Esophagus squamous epithelium (tissue), 5 donors: ENCODE data around the gene VWA5B2. TPM values are rescaled to one million over a fixed set of nuclear protein-coding genes. Genes with fewer than 3 reads are reported as not detected.
A peak's percentile ranks its signal among the peaks of the same experiment; 100 is the strongest.

Source experiments
- DNase-seq: peaks from one replicate; lab custom pipeline; 2025; lab: John Stamatoyannopoulos, UW
- H3K27ac ChIP-seq, 4 donors: fragments of 200-600 bp; sonication (generic); one replicate each; pipeline ENCODE4 v1.5.1; 2016 to 2019; ENCODE audit warnings: mild to moderate bottlenecking in 1 of 4
- H3K27me3 ChIP-seq, 4 donors: fragments of 200-600 bp; sonication (generic); 1 replicate in 3 of 4; 2 replicates in 1 of 4; pipeline versions ENCODE4 v1.5.1 to v1.6.0; 2017 to 2021; ENCODE audit warnings: antibody characterized with exemption in 1 of 4
- H3K36me3 ChIP-seq, 3 donors: fragments of 200-600 bp; sonication (generic); one replicate each; pipeline ENCODE4 v1.5.1; 2016 to 2019
- H3K4me1 ChIP-seq, 3 donors: fragments of 200-600 bp; sonication (generic); one replicate each; pipeline ENCODE4 v1.5.1; 2017 to 2019
- H3K4me3 ChIP-seq, 4 donors: fragments of 200-600 bp; sonication (generic); 1 replicate in 3 of 4; 2 replicates in 1 of 4; pipeline ENCODE4 v1.5.1; 2016 to 2019; ENCODE audit warnings: mild to moderate bottlenecking in 2 of 4, moderate library complexity in 1 of 4
- H3K9me3 ChIP-seq, 3 donors: fragments of 200-600 bp; sonication (generic); one replicate each; pipeline ENCODE4 v1.5.1; 2016 to 2019
- CTCF ChIP-seq, 6 experiments: fragments of 450-650 bp in 4 of 6; fragments of 200-600 bp in 2 of 6; sonication (generic) in 2 of 6; IDR thresholded peaks; one replicate each; pipeline ENCODE4 v1.5.1; 2016 to 2019; ENCODE audit warnings: antibody characterized with exemption in 6 of 6, mild to moderate bottlenecking in 4 of 6, moderate library complexity in 4 of 6
- POLR2A ChIP-seq, 4 donors: fragments of 450-650 bp; IDR thresholded peaks; one replicate each; pipeline ENCODE4 v1.6.1; 2017; ENCODE audit warnings: antibody characterized with exemption in 4 of 4, mild to moderate bottlenecking in 4 of 4, moderate library complexity in 3 of 4
- WGBS, 2 donors: methylation state at CpG; one replicate each; pipeline ENCODE4 v1.1.5; 2018; 5-methylcytosine and 5-hydroxymethylcytosine counted together
- intact Hi-C: fragments of 100-400 bp; cut with DNase I; formaldehyde crosslinking; loops from one replicate; pipeline ENCODE4 v1.15.0; 2022
- total RNA-seq, 4 donors: library from RNA; depleted of rRNA; stranded (reverse); fragments of >200 nt; gene quantifications; one replicate each; pipeline ENCODE4 v1.1.0, GENCODE V29; 2016
- donor health status: DM: yes; HTN: yes; CAD: no.

VWA5B2 gene
- total RNA-seq, 4 donors from 2014 or later = 0.22 TPM; not detected in 3

GRCh38 chr3:184185461-184186183 lies 43.8 kb upstream of the VWA5B2 start:
- peak overlapping the region; percentile 80 to 93 (median 91) for H3K27ac ChIP-seq
- TF ChIP-seq POLR2A (IDR thresholded peaks at IDR 0.05) = peak in 1 of 4 donors; percentile 29
- peak in 1 of 6 experiments; percentile 34 for TF ChIP-seq CTCF (IDR thresholded peaks at IDR 0.05)
- peaks cover 33 to 76% (median 59%) of the 10 kb centered on the region in 3 donors for H3K36me3 ChIP-seq
- no peaks in the 10 kb centered on the region for H3K27me3 ChIP-seq
- intact Hi-C loops = no loop called here
- DNase-seq = peak; percentile 96
- WGBS, 2 donors = 4 to 6% methylated on average over 14 to 23 of the region's 55 CpGs
- no peaks in the 10 kb centered on the region for H3K9me3 ChIP-seq
- H3K4me1 ChIP-seq = peaks cover 16 to 38% (median 21%) of the 10 kb centered on the region in 3 donors
- peak overlapping the region; percentile 49 to 97 (median 90) for H3K4me3 ChIP-seq

DNA sequence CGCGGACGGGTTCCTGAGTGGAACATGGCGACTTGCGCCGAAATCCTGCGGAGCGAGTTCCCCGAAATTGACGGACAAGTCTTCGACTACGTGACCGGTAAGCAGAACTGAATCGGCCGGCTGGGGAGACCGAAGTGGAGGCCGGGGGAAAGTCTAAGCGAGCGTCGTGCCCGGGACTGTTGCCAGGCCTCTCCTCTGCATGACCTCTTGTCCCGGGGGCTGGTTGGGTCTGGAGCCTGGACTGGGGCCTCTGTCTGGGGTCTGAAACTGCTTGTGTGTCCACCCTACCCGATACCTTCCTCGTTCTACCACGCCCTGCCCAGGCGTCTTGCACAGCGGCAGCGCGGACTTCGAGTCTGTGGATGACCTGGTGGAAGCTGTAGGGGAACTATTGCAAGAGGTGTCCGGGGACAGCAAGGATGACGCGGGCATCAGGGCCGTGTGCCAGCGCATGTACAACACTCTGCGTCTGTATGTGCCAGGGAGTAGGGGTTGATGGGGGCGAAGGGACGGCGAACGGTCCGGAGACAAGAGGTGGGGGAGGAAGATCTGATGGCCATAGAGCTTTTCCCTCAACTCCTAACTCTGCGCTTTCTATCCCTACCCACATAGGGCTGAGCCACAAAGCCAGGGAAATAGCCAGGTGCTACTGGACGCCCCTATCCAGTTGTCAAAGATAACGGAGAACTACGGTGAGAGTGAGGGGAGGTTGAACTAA lies 43.0 kb upstream of the VWA5B2 start, which contains the start of gene ABCF3:
Gene ABCF3 (plus strand): TSS at position 16 of the 718 bp plus-strand sequence. CDS start 9 bp downstream, at position 25.
- Histone ChIP-seq H3K36me3 (peaks cover 35 to 76% (median 59%) of the 10 kb centered on the region in 3 donors), H3K4me3 (peak within 1 kb of the TSS; percentile 49 to 97 (median 90)), H3K27me3 (no peaks in the 10 kb centered on the region), H3K4me1 (peaks cover 16 to 38% (median 21%) of the 10 kb centered on the region in 3 donors), H3K9me3 (no peaks in the 10 kb centered on the region), H3K27ac (peak within 1 kb of the TSS; percentile 80 to 93 (median 91))
- TF ChIP-seq CTCF (IDR thresholded peaks at IDR 0.05) (no peak), POLR2A (IDR thresholded peaks at IDR 0.05) (peak in 2 of 4 donors; percentile 73 to 80)
- 0% methylated on average over 10 to 29 of the region's 45 CpGs for WGBS, 2 donors
- DNase-seq = no peak
- intact Hi-C loops = no loop called here

DNA sequence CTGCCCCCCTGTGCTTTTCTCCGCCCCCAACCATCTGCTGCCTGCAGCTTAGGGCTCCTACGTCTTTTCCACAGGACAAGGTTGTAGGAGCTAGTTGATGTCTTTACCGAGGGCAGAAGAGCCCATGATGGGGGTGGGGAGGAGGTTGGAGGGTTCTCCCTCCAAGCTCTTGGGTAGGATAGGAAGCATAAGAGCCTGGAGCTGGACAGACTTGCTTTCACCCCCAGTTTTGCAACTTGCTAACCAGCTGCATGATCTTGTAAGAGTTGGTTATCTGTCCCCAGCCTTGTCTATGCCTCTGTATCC lies 42.5 kb upstream of the VWA5B2 start:
- H3K4me1 ChIP-seq = peaks cover 16 to 38% (median 21%) of the 10 kb centered on the region in 3 donors
- no peak for TF ChIP-seq CTCF (IDR thresholded peaks at IDR 0.05)
- TF ChIP-seq POLR2A (IDR thresholded peaks at IDR 0.05) = no peak
- peaks cover 31 to 76% (median 59%) of the 10 kb centered on the region in 3 donors for H3K36me3 ChIP-seq
- WGBS, 2 donors = 5 to 7% methylated on average over 3 of the region's 3 CpGs
- H3K4me3 ChIP-seq = peak overlapping the region; percentile 49 to 97 (median 90)
- no peak for DNase-seq
- H3K27ac ChIP-seq = peak overlapping the region in 3 of 4 donors; percentile 80 to 93 (median 91)
- intact Hi-C loops = no loop called here
- no peaks in the 10 kb centered on the region for H3K27me3 ChIP-seq
- H3K9me3 ChIP-seq = no peaks in the 10 kb centered on the region

DNA sequence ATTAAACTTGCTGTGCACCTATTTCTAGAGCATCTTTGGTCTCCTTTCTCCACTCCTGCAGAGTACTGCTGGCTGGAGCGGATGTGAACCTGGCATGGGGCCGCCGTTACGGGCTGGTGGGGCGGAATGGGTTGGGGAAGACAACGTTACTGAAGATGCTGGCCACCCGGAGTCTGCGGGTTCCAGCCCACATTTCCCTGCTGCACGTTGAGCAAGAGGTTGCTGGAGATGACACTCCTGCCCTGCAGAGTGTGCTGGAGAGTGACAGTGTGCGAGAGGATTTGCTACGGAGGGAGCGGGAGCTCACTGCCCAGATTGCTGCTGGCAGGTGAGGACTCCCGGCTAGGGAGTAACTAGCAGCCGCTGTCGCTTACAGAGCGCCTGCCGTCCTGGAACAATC lies 41.3 kb upstream of the VWA5B2 start:
- DNase-seq = no peak
- H3K36me3 ChIP-seq = peaks cover 27 to 76% (median 59%) of the 10 kb centered on the region in 3 donors
- intact Hi-C loops = no loop called here
- H3K9me3 ChIP-seq = no peaks in the 10 kb centered on the region
- H3K27me3 ChIP-seq = no peaks in the 10 kb centered on the region
- WGBS, 2 donors = 86 to 88% methylated on average over 8 to 17 of the region's 17 CpGs
- peaks cover 16 to 38% (median 21%) of the 10 kb centered on the region in 3 donors for H3K4me1 ChIP-seq
- no peak overlapping the region for H3K27ac ChIP-seq
- no peak overlapping the region for H3K4me3 ChIP-seq
- no peak for TF ChIP-seq CTCF (IDR thresholded peaks at IDR 0.05)
- no peak for TF ChIP-seq POLR2A (IDR thresholded peaks at IDR 0.05)

DNA sequence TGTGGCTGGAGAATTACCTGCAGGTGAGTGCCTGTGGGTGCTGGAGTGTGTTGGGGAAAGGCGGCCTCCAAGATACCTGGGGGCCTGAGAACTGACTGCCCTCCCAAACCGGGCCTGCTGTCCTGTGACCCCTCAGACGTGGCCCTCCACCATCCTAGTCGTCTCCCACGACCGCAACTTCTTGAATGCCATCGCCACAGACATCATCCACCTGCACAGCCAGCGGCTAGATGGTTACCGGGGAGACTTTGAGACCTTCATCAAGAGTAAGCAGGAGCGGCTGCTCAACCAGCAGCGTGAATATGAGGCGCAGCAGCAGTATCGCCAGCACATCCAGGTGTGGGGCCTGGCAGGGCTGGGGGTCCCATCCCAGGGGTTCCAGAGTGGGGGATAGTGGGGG lies 40.0 kb upstream of the VWA5B2 start:
- intact Hi-C loops = no loop called here
- H3K36me3 ChIP-seq = peaks cover 31 to 76% (median 61%) of the 10 kb centered on the region in 3 donors

More for the DNA sequence above, 40.0 kb upstream of the VWA5B2 start:
- Histone ChIP-seq H3K4me1 (peaks cover 16 to 38% (median 21%) of the 10 kb centered on the region in 3 donors), H3K27ac (no peak overlapping the region), H3K4me3 (no peak overlapping the region), H3K27me3 (no peaks in the 10 kb centered on the region), H3K9me3 (no peaks in the 10 kb centered on the region)
- no peak for DNase-seq
- TF ChIP-seq CTCF (IDR thresholded peaks at IDR 0.05) = no peak
- no peak for TF ChIP-seq POLR2A (IDR thresholded peaks at IDR 0.05)
- 95 to 97% methylated on average over 6 to 8 of the region's 13 CpGs for WGBS, 2 donors
